Measurements from ENCODE around the gene ZFYVE28.

The ZFYVE28 gene

GRCh38 chr4:2401610-2401983 is 16.8 kb downstream of the ZFYVE28 start:
- no peak overlapping the region for H3K4me3 ChIP-seq (replicated peaks; ENCODE audit: low read depth, low read length)
- no peak for TF ChIP-seq CTCF (IDR thresholded peaks at IDR 0.05; ENCODE audit: low read length, missing control alignments)
- DNase-seq (ENCODE audit: low read depth): no peak

- TF ChIP-seq CTCF (IDR thresholded peaks at IDR 0.05; ENCODE audit: low read length, missing control alignments): no peak
- DNase-seq (ENCODE audit: low read depth): no peak
- no peak overlapping the region for H3K4me3 ChIP-seq (replicated peaks; ENCODE audit: low read depth, low read length)
Measured at GRCh38 chr4:2400841-2401609, 17.4 kb downstream of the ZFYVE28 start.

GRCh38 chr4:2399631-2400190 is 18.7 kb downstream of the ZFYVE28 start:
- TF ChIP-seq CTCF (IDR thresholded peaks at IDR 0.05; ENCODE audit: low read length, missing control alignments): no peak
- H3K4me3 ChIP-seq (replicated peaks; ENCODE audit: low read depth, low read length): no peak overlapping the region

DNA sequence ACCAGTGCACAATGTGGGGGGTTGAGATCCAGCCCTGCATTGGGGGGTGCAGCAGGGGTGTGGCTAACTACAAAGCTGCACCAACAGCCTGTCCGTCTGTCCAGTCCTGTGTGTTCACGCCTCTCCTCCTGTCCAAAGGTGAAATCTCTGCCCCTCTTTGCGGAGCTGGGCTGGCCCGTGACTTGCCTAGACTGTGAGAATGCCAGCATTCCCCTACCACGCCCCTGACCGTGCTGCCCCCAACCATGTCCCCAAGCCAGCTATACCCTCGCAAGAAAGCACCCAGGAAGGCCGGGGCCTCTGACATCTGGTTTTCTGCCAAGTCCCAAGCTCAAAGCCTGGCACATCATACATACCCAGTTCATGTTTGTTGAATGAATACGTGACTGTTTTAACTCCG is 19.2 kb downstream of the ZFYVE28 start:
- no peak for TF ChIP-seq CTCF (IDR thresholded peaks at IDR 0.05; ENCODE audit: low read length, missing control alignments)
- H3K4me3 ChIP-seq (replicated peaks; ENCODE audit: low read depth, low read length): no peak overlapping the region
- DNase-seq (ENCODE audit: low read depth): no peak

More at GRCh38 chr4:2399631-2400190, 18.7 kb downstream of the ZFYVE28 start:
- DNase-seq (ENCODE audit: low read depth): no peak

DNA sequence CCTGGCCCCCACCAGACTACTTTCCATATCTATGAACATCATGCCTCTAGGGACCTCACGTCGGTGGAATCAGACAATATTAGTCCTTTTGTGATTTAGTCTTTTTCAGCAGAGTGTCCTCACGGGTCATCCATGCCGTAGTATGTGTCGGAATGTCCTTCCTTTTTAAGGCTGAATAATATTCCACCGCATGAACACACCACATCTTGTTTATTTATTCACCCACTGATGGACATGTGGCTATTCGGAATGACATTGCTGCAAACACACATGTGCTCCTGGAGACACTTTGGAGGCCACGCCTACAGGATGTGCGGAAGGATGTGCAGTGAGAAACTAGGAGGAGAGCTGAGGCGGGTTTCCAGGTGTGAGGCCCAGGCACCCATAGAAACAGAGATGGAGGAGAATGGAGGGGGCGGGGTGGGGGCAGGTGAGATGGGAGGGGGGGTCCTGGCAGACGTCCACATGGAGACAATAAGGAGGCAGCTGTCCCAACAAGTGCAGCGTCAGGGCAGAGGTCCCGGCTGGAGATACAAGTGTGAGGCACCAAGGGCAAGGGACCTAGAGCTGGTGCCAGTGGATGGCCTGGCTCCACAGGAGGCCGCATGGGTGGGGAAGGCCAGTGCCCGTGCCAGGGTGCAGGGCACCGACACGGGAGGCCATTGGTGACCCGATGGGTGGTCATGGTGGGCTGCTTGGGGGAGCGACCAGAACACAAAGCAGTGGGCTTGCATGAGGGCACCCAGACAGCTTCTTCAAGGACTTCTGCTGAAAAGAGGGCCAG is 20.7 kb downstream of the ZFYVE28 start:
- no peak overlapping the region for H3K4me3 ChIP-seq (replicated peaks; ENCODE audit: low read depth, low read length)
- TF ChIP-seq CTCF (IDR thresholded peaks at IDR 0.05; ENCODE audit: low read length, missing control alignments): no peak
- no peak for DNase-seq (ENCODE audit: low read depth)

DNA sequence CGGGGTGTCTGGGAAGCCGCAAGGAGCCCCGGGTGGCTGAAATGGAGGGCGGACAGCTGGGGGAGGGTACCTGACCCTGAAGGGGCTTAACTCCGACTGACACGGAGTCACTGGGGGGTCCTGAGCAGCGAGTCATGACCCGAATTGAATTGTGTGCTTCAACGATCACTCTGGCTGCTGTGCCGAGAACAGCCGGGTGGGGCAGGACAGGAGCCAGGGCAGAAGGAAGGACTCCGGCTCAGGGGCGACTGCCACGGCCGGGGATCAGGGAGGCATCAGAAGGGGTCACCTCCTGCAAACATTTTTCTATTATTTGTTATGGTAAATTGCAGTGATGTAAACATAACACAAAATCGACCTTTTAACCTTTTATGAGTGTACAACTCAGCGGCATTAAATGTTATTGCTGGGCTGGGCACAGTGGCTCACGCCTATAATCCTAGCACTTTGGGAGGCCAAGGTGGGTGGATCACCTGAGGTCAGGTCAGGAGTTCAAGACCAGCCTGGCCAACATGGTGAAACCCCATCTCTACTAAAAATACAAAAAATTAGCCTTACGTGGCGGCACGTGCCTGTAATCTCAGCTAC is 21.6 kb downstream of the ZFYVE28 start:
- DNase-seq (ENCODE audit: low read depth): no peak
- H3K4me3 ChIP-seq (replicated peaks; ENCODE audit: low read depth, low read length): no peak overlapping the region
- no peak for TF ChIP-seq CTCF (IDR thresholded peaks at IDR 0.05; ENCODE audit: low read length, missing control alignments)
